Activated naive CD4-positive, alpha-beta T cell treated with anti-CD3 and anti-CD28 coated beads, Interleukin-2, amount 50 U/mL, for 72 hours (primary cell): ENCODE measurements around the gene SETD1A. TPM values are rescaled to one million over a fixed set of nuclear protein-coding genes. Genes with fewer than 3 reads are reported as not detected.

ENCODE experiments used
- ATAC-seq, 2 donors: fragments of 150-1000 bp; cut with Tn5 transposase; 2 replicates each; pipeline ENCODE4 v1.10.0; 2021; ENCODE audit warnings: mild to moderate bottlenecking in 2 of 2, moderate library complexity in 2 of 2
- DNase-seq, 2 donors: peaks; one replicate each; pipeline ENCODE4 v3.0.0; 2021 to 2022; ENCODE audit warnings: low spot score in 2 of 2
- H3K27ac Mint-ChIP-seq, 2 donors: one replicate each; pipeline ENCODE4 v1.8.0; 2022; ENCODE audit warnings: mild to moderate bottlenecking in 2 of 2, mixed read lengths in 2 of 2
- H3K36me3 Mint-ChIP-seq, 2 donors: one replicate each; pipeline ENCODE4 v1.8.0; 2022; ENCODE audit warnings: mixed read lengths in 2 of 2
- H3K9me3 Mint-ChIP-seq, 2 donors: one replicate each; pipeline ENCODE4 v1.8.0; 2022; ENCODE audit warnings: mixed read lengths in 2 of 2
- total RNA-seq, 2 donors: library from RNA; stranded (reverse); gene quantifications; one replicate each; pipeline ENCODE4 v1.2.3, GENCODE V29; 2022

The SETD1A gene
- total RNA-seq, 2 donors from 2014 or later = 24.5 to 34.1 TPM

DNA sequence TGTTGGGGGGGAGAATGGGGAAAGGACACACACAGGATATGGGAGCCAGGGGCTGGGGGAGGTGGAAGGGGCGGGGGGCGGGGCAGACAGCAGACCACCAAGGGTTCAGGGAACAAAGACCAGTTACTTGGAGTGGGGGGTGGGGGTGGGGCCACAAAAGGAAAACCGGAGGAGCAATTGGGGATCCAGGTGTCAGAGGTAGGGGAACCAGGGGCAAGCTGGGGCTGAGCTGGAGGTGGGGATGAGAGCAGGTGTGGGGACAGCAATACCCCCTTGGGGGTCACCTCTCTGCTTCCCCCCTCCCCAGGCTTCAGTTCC lies 10.1 kb upstream of the SETD1A start:
- Mint-ChIP-seq H3K36me3 (peaks cover 6 to 27% of the 10 kb centered on the region in 2 donors), H3K27ac (no peak overlapping the region), H3K9me3 (no peaks in the 10 kb centered on the region)
- no peak for DNase-seq
- no peak for ATAC-seq

DNA sequence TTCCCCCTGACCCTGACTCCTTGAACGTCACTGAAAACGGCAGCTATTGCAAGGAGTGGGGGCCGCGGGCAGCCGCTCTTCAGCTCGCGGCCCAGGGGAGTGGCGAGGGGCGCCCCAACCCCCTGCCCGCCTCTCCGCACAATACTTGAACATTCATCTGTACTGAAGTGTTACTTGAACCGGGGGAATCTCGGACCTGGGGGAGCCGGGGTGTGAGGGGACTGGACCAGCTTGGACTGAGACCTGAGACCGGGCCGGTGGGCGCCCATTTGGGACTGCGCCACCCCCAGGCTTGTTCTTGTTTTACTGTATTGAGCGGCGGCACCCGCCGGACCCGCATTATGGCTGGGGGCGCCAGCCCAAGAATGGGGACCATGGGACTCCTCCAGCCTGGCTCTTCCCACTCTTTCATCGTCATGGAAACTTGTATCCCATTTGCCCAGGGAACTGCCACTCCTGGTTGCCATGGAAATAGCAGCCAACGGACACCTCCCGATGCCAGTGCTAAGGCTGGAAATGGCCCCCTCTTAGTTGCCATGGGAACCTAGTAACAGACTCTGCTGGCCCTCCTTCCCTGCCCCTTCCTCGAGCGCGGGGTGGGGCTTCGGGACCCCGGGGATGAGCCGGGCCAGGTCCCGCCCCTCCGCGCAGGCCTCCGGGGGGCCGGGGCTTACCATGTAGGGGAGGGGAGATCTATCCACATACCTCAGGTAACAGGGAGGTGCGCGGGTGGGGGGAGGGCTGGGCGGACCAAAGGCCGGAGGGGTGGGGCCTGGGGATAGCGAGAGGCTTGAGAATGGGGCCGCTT lies 9.5 kb upstream of the SETD1A start:
- ATAC-seq (peak in 1 of 2 donors; percentile 2), DNase-seq (no peak)
- Mint-ChIP-seq H3K27ac (no peak overlapping the region), H3K36me3 (peaks cover 6 to 22% of the 10 kb centered on the region in 2 donors), H3K9me3 (no peaks in the 10 kb centered on the region)

DNA sequence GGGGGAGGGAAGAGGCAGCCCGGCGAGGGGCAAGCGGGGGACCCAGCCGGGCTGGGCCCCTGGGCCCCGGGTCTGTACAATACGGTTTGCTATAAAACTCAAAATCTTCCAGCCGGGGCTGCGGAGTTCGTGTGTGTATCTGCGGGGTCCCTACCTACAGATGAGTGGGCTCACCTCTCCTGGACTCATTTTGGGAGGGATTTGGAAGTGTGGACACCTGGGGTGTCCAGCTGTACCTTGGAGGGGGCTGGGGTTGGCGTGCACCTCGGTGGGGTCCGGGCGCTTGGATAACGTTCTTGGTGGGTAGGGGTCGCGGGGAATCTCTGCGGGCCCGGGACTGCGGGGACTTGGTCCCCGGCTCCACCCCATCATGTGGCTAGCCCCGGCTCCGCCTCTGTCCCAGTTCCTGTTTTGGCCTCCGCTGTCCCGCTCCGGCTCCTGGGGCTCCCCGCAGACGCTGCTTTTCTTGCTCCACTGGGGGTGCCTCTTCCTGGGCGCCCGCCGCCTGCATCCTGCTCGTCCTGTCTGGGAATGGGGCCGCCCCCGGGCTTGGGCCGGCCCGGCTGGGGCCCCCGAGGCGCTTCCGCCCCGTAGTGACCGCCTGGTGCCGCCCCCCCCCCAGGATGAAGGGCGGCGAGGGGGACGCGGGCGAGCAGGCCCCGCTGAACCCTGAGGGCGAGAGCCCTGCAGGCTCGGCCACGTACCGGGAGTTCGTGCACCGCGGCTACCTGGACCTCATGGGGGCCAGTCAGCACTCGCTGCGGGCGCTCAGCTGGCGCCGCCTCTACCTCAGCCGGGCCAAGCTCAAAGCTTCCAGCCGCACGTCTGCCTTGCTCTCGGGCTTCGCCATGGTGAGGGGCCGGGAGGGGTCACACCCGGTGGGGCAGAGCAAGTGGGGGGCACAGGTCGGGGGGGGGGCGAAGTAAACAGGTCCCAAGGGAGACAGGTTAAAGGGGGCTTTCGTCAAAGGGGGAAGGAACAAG lies 8.6 kb upstream of the SETD1A start, which contains the start of gene ORAI3:
Gene ORAI3, plus strand, starts transcription at position 402 of the 983 bp plus-strand sequence. Its CDS starts 222 bp downstream, at position 624.
- DNase-seq (peak; percentile 46 to 75), ATAC-seq (peak; percentile 53 to 57)
- Mint-ChIP-seq H3K27ac (peak within 1 kb of the TSS; percentile 77 to 85), H3K36me3 (peaks cover 6 to 18% of the 10 kb centered on the region in 2 donors), H3K9me3 (no peaks in the 10 kb centered on the region)

DNA sequence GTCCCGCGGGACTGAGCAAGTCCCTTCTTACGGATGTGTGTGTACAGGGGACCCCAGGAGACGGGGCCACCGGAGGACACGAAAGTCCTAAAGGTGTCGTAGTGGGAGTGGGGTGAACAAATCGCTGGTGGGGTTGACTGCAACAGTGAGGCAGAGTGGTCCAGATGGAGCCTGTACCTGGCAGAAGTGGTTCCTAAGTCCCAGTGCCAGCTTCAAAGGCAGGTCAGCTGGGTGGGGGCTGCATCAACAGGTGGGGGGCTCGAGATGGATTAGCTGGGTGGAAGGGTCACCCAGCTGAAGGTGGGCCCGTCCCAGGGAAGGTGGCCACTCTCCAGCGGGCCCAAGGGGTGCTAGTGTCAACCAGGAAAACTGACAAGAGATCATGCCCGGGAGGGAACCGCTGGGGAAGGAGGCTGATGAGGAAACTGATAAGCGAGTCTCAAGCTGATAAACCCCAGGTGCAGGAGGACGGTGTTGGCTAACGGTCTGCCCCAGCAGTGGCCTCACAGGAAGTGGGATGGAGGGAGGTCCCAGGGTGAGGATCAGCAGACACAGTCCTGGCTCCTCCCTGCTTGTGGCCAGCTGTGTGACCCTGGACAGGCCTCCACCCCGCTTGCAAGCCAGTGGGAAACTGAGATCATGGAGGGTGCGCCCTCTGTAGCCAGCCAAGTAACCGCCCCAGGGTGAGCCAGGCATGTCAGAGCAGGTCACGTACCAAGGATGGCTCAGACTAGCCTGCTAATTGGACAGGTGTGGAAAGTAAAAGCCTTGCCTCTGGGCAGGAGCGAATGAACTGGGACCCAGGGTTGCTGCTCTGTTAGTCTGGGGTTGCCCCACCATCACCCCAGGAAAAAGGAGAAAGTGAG lies 7.7 kb upstream of the SETD1A start:
- Mint-ChIP-seq H3K9me3 (no peaks in the 10 kb centered on the region), H3K36me3 (peaks cover 0 to 9% of the 10 kb centered on the region in 2 donors), H3K27ac (peak overlapping the region; percentile 77 to 85)
- ATAC-seq (peak; percentile 79 to 86), DNase-seq (peak; percentile 62 to 83)

DNA sequence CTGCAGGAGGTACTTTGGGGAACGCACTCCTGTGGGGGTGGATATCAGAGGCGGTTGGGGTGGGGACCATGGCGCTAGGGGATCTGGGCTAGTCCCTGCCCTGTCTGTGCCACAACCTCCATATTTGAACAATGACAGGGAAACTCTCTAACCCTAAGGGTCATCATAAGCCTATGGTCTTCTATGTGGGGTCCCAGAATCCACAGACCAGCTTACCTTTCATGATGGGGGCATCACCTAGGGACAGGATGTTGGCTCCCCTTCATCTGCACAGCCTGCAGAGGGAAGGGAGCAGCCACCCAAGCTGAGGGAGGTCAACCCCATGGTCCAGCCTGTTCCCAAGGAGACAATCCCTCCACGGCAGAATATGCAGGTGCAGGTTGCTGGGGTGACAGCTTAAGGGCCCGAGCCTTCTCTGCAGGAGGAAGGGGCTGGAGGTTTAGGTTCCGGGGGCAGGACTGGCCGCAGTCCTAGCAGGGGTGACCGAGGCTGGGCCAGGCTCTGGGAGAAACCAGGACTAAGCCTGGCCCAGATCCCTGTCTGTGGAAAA lies 7.0 kb upstream of the SETD1A start:
- Mint-ChIP-seq H3K36me3 (peaks cover 0 to 8% of the 10 kb centered on the region in 2 donors), H3K27ac (peak overlapping the region; percentile 77 to 85), H3K9me3 (no peaks in the 10 kb centered on the region)
- DNase-seq (no peak), ATAC-seq (no peak)

DNA sequence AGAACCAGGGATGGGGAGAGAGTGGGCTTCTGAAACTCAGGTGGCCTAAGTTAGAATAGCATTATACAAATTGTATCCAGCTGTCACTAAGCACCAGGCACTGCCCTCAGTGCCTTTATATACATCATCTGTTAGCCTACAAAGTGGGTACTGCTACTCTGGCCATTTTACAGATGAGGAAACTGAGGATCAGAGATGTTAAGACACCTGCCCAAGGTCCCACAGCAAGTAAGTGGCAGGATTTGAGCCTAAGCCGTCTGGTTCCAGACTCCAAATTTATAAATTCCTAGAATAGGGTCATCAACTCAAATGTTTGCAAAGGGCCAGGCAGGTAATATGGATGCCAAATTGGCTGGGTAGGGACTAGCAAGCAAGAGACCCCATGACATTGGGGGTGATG lies 6.4 kb upstream of the SETD1A start:
- H3K36me3 Mint-ChIP-seq = peaks cover 0 to 8% of the 10 kb centered on the region in 2 donors
- ATAC-seq (no peak), DNase-seq (no peak)
- no peaks in the 10 kb centered on the region for H3K9me3 Mint-ChIP-seq
- no peak overlapping the region for H3K27ac Mint-ChIP-seq

DNA sequence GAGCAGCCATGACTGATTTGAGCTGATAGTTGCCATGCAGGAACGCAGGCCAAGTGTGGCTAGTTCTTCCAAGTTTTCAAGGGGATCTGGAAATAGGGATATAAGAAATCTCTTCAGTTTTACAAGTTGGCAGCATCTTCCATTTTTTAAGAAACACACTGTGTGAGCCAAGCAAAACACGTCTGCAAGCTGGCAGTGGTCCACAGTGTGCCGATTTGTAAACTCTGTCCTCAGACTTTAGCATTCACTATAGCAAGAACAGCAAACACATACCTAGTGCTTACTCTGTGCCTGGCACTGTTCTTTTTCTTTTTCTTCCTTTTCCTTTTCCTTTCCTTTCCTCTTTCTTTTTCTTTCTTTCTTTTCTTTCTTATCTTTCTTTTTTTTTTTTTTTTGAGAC lies 5.8 kb upstream of the SETD1A start:
- peaks cover 0 to 8% of the 10 kb centered on the region in 2 donors for H3K36me3 Mint-ChIP-seq
- DNase-seq (no peak), ATAC-seq (no peak)
- H3K9me3 Mint-ChIP-seq = no peaks in the 10 kb centered on the region
- no peak overlapping the region for H3K27ac Mint-ChIP-seq

DNA sequence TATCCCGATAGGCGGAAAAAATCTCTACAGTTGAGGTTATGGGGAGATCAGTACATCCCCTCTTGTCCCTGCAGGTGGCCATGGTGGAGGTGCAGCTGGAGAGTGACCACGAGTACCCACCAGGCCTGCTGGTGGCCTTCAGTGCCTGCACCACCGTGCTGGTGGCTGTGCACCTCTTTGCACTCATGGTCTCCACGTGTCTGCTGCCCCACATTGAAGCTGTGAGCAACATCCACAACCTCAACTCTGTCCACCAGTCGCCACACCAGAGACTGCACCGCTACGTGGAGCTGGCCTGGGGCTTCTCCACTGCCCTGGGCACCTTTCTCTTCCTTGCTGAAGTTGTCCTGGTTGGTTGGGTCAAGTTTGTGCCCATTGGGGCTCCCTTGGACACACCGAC lies 4.4 kb upstream of the SETD1A start:
- Mint-ChIP-seq H3K27ac (no peak overlapping the region), H3K9me3 (no peaks in the 10 kb centered on the region), H3K36me3 (peaks cover 5 to 8% of the 10 kb centered on the region in 2 donors)
- DNase-seq = no peak
- no peak for ATAC-seq

DNA sequence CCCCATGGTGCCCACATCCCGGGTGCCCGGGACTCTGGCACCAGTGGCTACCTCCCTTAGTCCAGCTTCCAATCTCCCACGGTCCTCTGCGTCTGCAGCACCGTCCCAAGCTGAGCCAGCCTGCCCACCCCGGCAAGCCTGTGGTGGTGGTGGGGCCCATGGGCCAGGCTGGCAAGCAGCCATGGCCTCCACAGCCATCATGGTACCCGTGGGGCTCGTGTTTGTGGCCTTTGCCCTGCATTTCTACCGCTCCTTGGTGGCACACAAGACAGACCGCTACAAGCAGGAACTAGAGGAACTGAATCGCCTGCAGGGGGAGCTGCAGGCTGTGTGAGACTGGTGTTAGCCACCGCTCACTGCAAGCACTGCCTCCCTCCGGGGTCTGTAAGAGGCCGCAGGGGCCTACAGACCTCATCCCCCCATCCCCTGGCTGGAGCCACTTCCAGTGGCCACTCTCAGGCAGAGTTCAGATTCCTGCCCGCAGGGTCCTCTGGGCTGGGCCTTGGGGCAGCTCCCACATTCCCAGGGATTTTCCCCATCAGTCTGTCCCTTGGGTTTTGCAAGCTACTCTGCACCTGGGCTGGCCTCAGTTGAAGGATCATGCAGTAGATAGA lies 3.9 kb upstream of the SETD1A start:
- DNase-seq (peak in 1 of 2 donors; percentile 65), ATAC-seq (peak in 1 of 2 donors; percentile 21)
- peaks cover 8% of the 10 kb centered on the region in 2 donors for H3K36me3 Mint-ChIP-seq
- H3K27ac Mint-ChIP-seq = no peak overlapping the region
- H3K9me3 Mint-ChIP-seq = no peaks in the 10 kb centered on the region

DNA sequence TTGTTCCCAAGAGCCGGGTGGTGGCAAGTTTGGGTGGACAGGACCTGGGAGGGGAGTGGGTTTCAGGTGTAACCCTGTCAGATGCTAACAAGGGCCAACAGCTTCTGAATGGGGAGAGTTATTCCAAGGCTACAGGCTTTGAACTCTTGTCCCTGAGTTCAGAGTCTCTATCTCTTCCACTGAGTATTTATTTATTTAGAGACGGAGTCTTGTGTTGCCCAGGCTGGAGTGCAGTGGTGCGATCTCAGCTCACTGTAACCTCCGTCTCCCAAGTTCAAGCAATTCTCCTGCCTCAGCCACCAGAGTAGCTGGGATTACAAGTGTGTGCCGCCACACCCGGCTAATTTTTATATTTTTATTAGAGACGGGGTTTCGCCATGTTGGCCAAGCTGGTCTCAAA lies 2.6 kb upstream of the SETD1A start:
- H3K27ac Mint-ChIP-seq = no peak overlapping the region
- DNase-seq = no peak
- no peak for ATAC-seq

DNA sequence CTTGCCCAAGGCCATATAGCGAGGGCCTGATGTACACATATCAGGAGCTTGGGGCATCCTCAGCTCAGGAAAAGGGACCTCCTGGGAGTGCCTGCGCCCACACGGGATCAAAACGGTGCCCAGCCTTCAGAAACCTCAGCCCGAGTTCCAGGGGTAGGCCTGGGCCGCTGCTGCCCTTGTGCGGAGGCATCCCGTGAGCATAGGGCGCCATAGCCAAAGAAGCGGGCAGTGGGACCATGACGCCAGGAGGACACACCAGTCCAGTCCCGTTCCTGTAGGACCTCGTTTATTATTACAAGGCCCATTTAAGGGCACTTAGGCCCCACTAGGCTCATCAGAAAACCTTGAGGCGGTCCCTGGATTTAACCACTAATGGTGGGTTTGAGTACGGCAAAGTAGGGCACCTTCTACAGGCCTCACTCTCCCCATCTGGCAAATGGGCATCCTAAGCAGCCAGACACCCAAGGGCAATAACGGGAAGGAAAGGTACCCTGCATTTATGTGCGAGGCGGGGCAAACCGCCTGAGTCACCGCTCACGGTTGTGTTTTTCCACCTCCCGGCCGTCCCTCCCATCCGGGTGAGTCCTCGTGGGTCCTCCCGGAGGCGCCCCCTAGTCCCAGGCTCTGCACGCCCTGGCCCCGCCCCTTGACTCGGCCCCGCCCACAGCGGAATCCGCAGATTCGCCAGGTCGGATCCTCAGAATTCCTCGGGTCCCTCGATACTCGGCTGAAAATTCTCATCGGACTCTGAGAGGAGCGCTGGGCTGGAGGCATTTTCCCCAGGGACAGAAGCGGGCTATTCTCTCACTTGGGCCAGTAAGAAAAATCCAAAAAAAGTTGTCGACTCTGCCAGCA lies 726 bp upstream of the SETD1A start:
- DNase-seq (peak; percentile 88 to 91), ATAC-seq (peak; percentile 82 to 86)
- H3K9me3 Mint-ChIP-seq = no peaks in the 10 kb centered on the region
- H3K27ac Mint-ChIP-seq = peak overlapping the region; percentile 97 to 99
- peaks cover 8 to 30% of the 10 kb centered on the region in 2 donors for H3K36me3 Mint-ChIP-seq

More for the DNA sequence above, 2.6 kb upstream of the SETD1A start:
- Mint-ChIP-seq H3K36me3 (peaks cover 9 to 21% of the 10 kb centered on the region in 2 donors), H3K9me3 (no peaks in the 10 kb centered on the region)

DNA sequence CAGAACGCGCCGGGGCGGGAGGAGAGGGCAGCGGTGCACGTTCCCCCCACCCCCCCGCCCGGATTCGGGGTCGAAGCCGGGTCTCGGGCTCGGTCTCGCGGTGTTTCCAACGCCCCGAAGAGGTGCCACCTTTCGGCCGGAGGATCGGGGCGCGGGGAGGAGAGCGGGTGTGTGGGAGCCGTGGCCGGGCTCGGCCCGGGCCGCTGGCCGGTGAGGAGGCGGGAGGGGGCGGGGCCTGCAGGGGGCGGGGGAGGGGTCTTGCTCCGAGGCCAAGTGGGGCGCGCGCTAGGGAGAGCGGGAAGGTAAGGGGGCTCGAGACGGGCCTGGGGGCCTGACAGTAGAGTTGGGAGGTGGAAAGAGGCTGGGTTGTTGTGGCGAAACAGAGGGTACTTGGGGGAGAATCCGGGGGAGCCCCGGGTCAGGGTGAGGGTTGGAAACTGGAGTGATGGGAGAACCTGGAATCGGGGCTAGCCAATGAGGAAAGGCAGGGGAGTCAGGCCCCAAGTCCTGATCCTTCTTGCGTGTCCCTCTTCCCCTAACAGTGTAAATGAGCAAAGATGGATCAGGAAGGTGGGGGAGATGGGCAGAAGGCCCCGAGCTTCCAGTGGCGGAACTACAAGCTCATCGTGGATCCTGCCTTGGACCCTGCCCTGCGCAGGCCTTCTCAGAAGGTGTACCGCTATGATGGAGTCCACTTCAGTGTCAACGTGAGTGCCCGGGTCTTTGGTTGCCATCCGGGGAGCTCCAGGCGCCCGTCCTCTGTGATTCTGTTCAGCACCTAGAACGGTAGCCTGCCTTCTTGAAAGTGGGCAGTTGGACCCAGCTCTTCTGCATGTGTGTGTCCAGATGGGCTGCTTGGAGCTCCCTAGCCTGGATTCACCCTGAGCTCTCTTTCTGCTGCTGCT lies 873 bp downstream of the SETD1A start:
- peaks cover 14 to 37% of the 10 kb centered on the region in 2 donors for H3K36me3 Mint-ChIP-seq
- no peaks in the 10 kb centered on the region for H3K9me3 Mint-ChIP-seq
- DNase-seq (no peak), ATAC-seq (peak; percentile 7 to 19)
- H3K27ac Mint-ChIP-seq = peak overlapping the region; percentile 75 to 98

DNA sequence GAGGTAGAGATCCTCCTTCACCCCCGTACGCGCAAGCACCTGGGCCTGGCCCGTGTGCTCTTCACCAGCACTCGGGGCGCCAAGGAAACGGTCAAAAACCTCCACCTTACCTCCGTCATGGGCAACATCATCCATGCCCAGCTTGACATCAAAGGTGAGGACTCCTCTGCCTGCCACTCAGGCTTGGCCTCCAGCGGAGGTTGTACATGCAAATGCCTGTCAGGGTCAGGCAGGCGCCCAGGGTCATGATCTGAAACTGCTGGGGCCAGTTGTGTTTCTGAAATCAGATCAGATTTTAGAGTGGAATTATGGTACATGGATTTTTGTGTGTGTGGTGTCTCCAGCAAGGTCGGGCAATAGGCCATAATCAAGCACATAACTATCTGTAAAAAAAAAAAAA lies 3.8 kb downstream of the SETD1A start:
- Mint-ChIP-seq H3K27ac (no peak overlapping the region), H3K9me3 (no peaks in the 10 kb centered on the region), H3K36me3 (peaks cover 24 to 47% of the 10 kb centered on the region in 2 donors)
- ATAC-seq (no peak), DNase-seq (no peak)

DNA sequence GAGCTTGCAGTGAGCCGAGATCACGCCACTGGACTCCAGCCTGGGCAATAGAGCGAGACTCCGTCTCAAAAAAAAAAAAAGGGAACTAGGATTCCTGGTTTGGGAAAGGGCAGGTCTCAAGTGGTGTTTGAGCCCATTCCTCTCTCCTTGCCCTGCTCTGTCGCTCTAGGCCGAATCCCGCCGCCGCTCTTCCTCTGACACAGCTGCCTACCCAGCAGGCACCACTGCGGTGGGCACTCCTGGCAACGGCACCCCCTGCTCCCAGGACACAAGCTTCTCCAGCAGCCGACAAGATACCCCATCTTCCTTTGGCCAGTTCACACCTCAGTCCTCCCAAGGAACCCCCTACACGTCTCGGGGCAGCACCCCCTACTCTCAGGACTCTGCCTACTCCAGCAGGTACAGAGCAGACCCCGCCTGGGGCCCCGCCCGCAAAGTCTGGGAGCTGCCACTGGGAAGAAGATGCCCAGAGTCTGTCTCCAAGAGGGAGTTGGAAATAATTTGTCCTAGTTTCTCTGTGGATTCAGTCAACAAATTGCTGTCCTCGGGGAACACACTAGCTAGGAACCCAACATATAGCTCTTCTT lies 6.5 kb downstream of the SETD1A start:
- H3K36me3 Mint-ChIP-seq = peaks cover 34 to 35% of the 10 kb centered on the region in 2 donors
- ATAC-seq (no peak), DNase-seq (no peak)
- no peaks in the 10 kb centered on the region for H3K9me3 Mint-ChIP-seq
- peak overlapping the region in 1 of 2 donors; percentile 19 for H3K27ac Mint-ChIP-seq
